Stimulated activated CD8-positive, alpha-beta memory T cell treated with anti-CD3 and anti-CD28 coated beads, Interleukin-7, amount 100 ng/mL, for 1 hour (primary cell): ENCODE data around the gene CNGA4.
"Not testable (repeated sequence)": the region's sequence is repeated elsewhere in the genome, so short reads cannot be mapped to it uniquely, and the experiment has no call there.

Experiments used
- DNase-seq, 2 donors: peaks; one replicate each; pipeline ENCODE4 v3.0.0-alpha.2; 2020; ENCODE audit warnings: low read depth in 2 of 2

The CNGA4 gene

DNA sequence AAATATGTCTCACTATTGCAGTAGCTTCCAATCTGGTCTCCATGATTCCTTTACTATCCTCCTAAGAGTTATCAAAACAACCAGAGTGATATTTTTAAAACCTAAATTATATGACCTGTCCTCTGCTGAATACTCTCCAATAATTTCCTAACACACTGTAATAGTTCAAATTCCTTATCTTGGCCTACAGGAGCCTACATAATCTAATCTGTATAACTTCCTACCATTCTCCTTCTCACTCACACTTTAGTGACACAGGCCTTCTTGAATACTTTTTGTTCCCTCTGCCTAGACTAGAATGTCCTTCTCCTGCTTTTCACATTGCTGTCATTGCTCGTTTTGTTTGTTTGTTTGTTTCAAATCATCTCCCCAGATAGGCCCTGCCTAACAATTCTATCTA is 13.9 kb upstream of the CNGA4 start:
- DNase-seq: no peak

DNA sequence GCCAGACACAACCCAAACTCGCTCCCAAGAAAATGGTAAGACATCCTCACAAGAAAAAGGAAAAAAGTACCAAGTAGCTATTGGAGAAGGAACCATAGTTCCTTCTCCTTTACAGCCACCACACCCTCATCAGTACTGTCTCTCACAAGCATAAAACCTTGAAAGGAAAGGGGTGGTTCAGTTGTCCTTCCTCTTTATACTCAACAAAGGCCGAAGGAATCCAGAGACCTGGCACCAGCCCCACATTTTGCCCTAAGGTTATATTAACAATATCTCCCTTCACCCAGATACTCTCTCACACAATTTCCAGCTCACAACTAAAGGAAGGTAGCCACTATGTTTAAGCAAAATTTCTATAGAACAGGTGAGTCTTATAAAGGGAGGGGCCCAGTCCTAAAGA is 13.0 kb upstream of the CNGA4 start:
- no peak for DNase-seq

DNA sequence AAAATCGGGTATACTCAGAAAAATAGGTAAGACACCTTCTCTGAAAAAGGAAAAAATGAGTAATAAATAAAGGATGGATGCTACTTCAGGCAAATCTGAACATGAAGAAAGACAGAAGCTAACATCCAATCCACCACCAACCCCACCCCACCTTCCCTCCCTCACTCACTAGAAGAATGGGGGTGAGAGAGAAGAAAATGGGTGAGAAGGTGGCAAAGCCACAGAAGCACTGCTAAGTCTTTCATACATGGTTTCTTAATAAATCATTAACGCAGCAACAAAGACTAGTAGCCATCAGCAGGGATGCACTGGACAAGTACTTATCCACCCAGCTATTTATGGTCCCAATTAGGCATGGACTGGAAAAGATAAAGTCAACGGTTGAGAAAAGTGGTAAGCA is 10.4 kb upstream of the CNGA4 start:
- DNase-seq: no peak

DNA sequence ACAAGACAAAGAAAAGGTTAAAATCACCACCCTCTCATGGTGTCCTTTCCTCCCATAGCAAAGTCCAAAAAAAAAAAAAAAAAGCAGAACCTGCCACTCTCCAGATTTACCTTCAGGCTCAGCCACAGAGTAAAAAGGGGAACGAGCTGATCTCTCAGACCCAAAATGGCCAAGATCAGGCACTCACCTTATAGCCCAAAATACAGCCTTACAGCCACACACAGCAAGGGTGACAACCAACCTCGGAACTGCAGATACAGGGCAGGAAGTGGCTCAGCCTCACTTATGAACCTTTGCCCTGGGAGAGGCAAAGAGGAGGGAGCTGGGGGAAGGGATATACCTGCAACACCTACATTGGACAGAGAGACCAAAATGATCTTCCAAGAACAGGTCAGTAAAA is 9.0 kb upstream of the CNGA4 start:
- no peak for DNase-seq

DNA sequence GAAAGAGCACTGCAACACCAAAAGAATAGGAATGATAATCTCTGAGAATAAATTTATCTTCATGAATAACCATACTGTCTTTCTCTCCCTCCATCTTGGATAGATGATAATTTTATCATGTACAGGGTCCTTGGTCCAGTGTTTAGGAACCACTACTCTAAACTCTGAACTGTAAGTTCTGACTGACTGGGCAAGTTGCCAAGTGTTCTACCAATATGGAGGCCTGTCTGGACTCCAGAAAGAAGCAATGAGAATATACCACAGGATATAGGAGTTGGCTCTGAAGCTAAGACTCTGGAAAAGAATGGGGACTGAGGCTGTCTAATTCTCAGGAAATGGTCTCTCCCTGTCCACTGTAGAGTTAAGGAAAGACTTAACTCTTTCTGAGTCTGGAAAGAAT is 6.0 kb upstream of the CNGA4 start:
- DNase-seq: no peak

DNA sequence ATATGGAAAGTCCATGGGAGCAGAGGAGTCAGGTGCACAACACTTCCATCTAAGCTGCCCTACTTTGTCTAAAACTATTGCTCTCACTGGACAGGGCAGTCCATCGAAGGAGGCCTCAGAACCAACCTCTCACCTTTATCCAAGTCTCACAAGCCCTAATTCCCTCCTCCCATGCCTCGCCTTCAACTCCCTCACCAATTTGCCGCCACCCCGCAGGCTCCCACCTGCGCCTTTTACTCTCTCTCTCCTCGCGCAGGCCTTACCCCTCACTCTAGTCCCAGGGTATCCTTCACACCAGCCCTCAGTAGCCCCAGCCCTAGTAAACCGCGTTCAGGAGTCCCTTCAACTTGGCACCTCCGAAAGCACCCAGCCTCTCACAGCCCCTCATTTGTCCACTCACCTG is 4.9 kb upstream of the CNGA4 start:
- DNase-seq: no peak

DNA sequence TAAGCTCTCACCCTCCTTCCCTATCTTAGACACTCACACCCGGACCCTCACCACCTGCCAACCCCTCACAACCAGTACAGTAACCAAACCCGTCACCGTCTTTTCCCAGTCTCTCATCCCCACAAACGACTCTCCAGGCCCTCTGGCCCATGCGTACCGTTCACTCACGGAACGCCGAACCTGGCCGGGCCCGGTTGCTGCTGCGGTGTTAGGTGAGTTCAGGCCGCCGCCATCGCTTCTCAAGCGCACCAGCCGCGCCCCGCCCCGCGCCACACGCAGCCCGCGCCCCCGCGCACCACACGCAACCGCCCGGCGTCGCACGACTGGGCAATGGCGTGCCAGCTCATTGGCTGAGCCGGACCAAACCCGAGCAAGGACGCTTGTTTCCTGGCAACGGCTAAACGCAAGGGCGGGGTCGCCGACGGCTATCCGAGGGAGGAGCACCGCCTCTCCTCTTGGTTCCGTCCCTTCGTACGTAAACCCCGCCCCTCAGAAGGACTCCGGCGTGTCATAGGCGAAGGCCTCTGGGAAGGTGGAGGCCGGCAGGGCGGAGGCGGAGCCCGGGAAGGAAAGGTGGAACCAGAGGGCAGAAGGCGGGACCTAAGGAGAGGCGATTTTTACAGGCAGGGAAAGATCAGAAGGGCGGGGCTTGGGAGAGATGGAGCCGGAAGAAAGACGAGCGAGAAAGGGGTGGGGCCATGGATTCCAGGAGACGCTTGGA is 4.3 kb upstream of the CNGA4 start, which contains the start of gene FHIP1B:
FHIP1B (minus strand) TSS at position 250 of the 721 bp plus-strand sequence. CDS start 10,120 bp downstream, outside the sequence.
- DNase-seq: peak; percentile 96 to 99

DNA sequence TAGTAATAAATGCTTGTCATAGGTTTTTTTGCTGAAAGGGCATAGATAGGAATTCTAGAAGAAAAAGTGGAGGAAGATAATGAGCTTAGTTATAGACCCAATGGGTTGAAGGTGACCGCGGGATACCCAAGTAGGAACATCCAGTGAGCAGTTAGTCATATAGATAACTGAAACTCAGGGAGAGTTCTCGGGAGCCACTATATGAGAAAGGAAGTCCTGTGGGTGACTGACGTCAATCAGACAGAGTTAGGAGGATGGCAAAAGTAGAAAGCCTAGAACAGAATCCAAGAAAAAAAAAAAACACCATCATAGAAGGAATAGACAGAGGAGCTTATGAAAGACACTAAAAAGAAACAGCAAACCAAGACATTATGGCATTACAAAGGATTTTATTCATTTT is 1.6 kb upstream of the CNGA4 start:
- no peak for DNase-seq

DNA sequence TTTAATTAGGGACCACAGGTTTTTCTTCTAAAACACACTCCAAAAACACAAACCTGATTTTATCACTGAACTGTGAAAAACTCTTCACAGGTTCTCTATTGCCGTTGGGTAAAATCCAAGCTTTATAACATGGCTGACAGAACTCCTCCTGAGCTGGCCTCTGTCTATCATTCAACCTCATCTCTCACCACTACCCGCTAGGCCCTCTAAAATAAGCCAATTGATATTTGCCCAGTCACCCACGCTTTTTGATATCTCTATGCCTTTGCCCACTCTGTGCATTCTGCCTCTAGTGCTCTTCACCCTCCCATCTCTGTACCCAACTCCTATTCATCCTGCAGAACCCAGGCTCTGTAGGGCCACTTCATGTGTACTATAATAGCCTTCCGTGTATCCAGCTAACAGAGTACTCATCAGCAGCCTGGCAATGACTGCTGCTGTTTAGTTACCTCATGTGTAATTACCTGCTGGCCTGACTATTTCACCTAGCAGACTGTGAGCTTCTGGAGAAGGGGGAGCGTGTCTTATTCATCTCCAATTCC is 1.1 kb upstream of the CNGA4 start:
- no peak for DNase-seq

DNA sequence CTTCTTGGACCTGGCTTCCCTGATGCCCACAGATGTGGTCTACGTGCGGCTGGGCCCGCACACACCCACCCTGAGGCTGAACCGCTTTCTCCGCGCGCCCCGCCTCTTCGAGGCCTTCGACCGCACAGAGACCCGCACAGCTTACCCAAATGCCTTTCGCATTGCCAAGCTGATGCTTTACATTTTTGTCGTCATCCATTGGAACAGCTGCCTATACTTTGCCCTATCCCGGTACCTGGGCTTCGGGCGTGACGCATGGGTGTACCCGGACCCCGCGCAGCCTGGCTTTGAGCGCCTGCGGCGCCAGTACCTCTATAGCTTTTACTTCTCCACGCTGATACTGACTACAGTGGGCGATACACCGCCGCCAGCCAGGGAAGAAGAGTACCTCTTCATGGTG is 1.2 kb downstream of the CNGA4 start:
- no peak for DNase-seq

DNA sequence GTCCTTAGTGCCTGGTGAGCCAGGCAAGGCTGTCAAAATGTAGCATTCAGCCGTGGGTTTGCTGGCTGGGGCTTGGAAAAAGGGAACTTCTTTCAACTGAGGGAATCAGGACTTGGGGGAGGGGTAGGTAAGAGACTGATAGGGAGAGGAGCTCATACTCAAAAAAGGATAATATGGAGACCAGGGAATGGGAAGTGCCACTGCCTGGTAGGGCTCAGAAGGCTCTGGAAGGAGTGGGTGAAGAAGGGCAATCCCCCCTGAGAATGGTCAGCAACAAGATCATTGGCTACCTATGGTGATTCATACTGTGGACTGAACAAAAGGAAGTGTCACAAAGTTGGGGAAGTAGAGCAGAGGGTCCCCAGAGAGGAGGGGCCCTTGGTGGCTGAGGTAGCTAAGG is 1.9 kb downstream of the CNGA4 start:
- no peak for DNase-seq

DNA sequence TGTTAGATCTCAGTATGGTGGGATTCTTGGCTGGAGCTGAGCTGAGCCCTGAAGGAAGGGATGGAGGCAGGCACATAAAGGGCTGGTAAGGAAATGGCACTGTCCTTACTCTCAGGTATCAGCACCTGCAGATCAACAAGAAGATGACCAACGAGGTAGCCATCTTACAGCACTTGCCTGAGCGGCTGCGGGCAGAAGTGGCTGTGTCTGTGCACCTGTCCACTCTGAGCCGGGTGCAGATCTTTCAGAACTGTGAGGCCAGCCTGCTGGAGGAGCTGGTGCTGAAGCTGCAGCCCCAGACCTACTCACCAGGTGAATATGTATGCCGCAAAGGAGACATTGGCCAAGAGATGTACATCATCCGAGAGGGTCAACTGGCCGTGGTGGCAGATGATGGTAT is 2.4 kb downstream of the CNGA4 start:
- DNase-seq: no peak

DNA sequence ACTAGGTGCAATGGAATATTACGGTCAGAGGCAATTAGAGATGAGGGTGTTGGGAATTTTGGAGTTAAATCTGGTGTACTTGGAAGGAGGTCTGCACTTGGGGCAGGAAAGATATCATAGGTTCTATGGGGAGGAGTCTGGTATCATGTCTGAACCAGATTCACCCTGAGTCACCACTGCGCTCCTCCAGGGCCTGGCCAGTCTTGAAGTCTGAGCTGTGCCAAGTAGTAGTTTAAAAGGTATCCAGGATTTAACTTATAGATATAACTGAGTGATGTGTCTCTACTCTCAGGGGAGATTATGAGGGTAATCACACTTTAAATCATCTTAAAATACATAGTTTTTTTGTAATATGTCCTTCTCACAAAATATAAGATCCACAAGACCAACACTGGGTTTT is 6.6 kb downstream of the CNGA4 start:
- DNase-seq: no peak

DNA sequence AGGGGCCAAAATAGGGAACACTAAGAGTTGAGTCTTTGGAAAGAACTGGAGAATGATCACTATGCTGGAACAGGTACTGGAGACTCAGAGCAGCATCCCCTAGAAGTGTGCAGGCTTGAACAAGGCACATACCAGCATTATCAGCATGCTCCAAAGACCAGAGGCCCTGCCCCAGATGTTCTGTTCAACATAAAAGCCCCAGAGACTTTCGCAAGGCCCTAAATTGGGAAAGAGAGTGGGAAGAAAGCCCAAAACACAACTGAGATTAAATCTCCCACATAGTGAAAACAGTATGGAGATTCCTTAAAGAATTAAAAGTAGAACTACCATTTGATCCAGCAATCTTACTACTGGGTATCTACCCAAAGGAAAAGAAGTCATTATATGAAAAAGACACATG is 9.4 kb downstream of the CNGA4 start:
- DNase-seq: no peak

DNA sequence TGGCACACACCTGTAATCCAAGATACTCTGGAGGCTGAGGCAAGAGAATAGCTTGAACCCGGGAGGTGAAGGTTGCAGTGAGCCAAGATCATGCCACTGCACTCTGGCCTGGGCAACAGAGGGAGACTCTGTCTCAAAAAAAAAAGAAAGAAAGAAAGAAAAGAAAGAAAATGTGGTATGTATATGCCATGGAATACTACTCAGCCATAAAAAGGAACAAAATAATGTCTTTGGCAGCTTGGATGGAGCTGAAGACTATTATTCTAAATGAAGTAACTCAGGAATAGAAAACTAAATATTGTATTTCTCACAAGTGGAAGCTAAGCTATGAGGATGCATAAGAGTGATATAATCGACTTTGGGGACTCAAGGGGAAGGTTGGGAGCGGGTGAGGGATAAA is 10.0 kb downstream of the CNGA4 start:
- not testable (repeated sequence) for DNase-seq

DNA sequence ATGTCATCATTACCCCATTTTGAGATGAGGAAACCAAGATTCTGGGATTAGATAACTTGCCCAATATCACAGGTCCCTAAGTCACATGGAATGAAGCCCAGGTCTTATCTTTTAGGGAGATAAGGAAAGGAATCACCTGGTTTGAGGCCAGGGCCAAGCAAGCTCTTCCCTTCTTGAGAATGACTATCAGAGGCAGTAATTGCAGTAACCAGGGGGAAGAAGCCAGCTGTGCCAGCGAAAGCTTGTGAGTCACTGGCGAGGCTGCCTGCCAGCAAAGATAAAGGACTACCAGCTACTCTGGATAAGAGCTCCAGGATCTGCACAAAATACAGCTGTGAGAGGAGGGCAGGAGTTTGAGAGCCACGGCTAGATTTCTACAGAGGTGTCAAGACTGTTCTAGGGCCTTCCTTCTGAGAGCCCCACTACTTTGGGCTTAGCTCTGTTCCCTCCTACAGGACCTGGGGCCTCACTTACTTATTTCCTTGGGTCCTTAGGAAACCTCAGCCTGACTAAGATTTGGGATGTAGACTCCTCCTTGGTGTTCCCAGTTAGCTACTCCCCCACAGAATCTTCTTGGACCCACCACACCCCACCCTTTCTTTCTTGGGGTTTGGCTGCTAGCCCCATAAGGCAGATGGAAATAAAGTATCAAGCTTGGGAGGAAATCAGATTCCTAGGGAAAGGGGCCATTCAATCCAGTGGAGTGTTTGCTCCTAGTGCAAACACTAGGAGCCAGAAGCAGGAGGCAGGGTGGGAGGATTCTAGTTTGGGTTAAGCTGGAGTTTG is 11.1 kb downstream of the CNGA4 start:
- no peak for DNase-seq

DNA sequence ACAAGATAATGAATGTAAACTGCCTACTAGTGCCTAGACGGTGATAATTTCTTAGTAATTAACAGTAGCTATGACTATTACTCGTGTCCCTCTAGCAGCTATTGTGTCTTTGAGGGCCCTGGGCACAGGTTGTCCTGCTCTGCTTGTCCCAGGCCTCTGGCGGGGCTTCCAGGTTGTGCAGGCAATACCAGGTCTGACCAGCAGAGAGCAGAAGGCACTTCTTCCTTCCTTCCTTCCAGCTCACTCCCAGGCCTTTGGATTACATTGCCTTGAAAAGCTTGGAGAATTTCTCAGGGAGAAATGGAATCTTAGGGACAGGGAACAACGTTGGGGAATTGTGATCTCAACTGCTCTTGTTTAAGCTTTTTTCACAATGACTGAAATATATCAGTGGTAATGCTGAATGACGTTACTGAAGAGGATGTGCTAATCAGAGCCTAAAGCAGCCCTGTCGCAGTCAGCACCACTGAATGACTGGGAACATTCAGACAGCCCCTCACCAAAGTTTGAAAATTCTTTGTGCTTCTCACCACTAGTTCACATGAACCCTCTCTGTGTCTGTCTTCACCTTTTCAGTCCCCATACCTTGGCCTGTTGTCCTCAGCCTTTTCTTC is 12.3 kb downstream of the CNGA4 start:
- DNase-seq: no peak

DNA sequence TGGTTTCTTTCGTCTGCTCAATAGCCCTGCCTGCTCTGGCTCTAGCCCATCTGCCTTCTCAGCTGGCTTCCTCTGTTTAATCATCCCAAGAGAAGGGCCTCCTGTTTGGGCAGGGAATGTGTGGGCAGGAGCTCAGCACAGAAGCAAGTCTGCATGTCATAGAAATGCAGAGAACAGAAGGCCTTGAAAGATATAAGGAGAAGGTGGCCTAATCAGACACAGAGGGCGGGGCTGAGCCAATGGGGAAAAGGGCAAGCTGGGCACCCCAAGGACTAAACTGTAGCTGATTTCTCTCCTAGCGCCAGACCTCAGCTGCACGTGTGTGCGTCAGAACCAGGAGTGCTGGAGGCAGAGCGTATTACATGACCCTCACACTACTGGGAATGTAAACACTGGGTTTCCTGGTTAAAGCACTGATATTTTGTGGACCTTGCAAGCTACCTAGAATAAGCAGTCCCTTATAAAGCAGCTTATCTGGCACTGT is 13.1 kb downstream of the CNGA4 start:
- no peak for DNase-seq

DNA sequence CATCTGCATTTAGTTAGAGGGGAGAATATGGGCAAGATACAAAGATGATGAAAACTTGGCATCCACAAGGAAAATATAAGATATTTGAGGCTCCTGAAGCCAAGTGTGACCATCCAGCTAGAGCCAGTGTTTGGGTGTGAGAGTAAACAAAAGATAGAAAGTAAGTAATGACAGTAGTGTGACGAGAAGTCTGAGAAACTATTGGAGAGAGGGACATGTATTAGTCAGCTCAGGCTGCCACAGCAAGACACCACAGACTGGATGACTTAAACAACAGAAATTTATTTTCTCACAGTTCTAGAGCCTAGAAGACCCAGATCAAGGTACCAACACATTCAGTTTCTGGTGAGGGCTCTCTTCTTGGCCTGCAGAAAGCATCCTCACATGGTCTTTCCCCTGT is 14.3 kb downstream of the CNGA4 start:
- no peak for DNase-seq

DNA sequence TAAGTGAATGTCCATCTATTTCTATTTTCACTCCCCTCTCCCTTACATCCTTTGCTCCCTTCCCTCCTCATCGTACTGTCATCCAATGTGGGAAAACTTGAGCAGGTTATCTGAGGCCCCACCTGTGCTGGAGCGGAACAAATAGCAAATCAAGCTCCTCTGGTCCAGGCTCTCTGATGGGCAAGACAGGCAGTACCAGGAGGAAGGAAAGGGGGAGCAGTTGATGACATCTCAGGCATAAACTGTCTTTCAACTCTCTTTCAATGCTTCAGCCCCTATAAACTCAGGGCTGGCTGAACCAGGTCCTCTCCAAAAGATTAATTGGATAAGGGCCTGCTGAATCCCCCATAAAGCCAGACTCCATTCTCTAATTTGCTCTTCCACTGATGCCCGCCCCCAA is 19.3 kb downstream of the CNGA4 start:
- no peak for DNase-seq

DNA sequence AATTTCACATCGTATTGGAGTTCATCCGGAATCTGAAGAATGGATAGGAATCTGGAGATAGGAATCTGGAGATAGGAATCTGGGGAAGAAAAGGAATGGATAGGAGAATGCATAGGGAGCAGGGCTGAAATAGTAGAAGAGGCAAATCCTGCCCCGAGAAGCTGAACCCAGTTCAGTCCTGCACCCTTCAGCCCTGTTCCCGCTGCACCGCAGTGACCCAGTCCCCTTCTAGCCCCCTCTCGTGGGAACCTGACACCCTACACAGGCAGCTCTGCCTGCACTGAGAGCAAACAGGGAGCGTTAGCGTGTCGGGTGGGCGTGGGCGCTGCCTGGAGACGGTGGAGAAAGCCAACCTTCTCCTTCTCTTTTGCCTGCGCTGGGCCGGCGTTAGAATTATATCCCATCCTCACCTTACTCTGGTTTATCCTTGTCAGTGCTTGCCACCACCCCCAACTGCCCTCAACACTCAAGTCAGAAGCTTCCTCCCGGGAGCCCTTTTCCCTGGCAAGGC is 19.7 kb downstream of the CNGA4 start:
- DNase-seq: no peak

DNA sequence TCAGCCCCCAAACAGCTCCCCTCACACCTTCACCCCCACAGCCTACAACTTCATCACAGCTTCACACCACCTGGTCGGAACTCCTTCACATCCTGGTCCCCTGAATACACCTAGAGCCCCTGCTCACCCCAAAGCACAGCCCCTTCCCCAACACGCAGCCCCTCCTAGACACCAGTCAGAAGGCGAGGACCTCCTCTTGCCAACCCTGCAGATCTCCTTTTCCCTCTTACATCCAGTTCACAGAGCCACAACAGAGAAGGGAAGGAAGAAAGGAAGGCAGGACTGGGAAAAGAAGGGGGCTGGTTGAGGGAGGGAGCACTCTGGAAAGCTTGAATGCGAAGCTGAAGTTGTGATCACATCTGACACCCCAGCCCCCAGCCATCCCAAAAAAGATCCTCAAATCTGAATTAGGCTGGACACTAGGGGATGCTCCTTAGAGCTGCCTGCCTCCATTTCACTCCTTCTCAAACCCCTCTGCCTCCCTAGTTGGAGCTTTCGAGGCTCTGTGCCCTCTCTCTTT is 21.4 kb downstream of the CNGA4 start:
- DNase-seq: no peak
